Measurements from ENCODE around the gene TMEM108.

TMEM108 gene

GRCh38 chr3:133295199-133295901 lies 257.2 kb downstream of the TMEM108 start:
- TF ChIP-seq REST (IDR thresholded peaks at IDR 0.05; ENCODE audit: insufficient read depth in 1 of 2, low read depth in 2 of 2, low read length in 2 of 2) = no peak
- no peak for TF ChIP-seq POLR2AphosphoS5 (IDR thresholded peaks at IDR 0.05; ENCODE audit: low read depth, low read length)
- TF ChIP-seq SIN3A (IDR thresholded peaks at IDR 0.05; ENCODE audit: borderline replicate concordance, insufficient read depth, low read length) = no peak
- TF ChIP-seq FOXP2 (optimal IDR thresholded peaks at IDR 0.05; ENCODE audit: borderline replicate concordance, extremely low read depth, extremely low read length, insufficient read depth) = no peak
- TF ChIP-seq TAF1 (IDR thresholded peaks at IDR 0.05; ENCODE audit: borderline replicate concordance, insufficient read depth, low read length) = no peak

DNA sequence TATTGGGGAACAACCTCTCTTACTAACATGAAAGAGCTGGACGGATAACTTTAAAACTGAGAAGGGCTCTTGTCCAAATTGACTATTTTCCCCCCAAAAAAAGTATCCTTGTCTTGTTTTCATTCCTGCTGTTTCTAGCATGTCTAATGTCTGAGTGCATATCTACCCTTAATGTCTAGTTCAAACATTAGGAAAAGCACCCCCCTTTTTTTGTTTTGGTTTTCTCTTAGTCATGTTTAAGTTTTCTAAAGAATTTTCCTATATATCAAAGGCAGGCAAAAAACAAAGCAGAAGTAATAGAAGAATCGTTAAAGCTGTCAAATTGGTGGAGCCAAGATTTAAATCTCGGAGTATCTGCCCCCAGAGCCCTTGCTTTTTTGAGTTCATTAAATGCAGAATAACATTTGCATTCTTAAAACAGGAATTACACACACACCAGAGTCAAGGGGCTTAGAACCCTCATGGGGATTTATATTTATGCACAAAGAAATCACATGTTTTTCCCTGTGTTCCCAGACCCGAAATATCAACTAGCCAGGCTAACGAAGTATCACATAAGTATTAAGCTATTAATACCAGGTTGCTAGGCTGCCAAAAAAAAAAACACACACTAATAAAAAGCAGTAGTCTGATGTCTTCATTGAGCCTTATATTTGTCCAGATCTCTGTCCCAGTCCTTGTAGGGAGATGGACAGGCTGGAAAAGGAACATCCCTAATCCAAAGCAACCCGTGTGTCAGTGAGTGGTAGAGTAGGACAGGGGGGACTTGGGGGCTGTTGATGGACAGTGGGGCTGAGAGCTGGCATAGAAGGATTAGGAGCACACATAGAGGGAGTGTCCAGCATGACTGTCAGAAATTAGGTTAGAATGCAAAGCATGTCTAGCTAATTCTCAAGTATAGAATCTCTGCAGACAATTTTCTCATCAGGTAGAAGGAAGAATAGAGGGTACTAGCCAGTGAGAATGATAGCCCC lies 258.0 kb downstream of the TMEM108 start:
- no peak for TF ChIP-seq SIN3A (IDR thresholded peaks at IDR 0.05; ENCODE audit: borderline replicate concordance, insufficient read depth, low read length)
- no peak for TF ChIP-seq FOXP2 (optimal IDR thresholded peaks at IDR 0.05; ENCODE audit: borderline replicate concordance, extremely low read depth, extremely low read length, insufficient read depth)
- no peak for TF ChIP-seq POLR2AphosphoS5 (IDR thresholded peaks at IDR 0.05; ENCODE audit: low read depth, low read length)

- no peak for TF ChIP-seq FOXP2 (optimal IDR thresholded peaks at IDR 0.05; ENCODE audit: borderline replicate concordance, extremely low read depth, extremely low read length, insufficient read depth)
- no peak for TF ChIP-seq REST (IDR thresholded peaks at IDR 0.05; ENCODE audit: insufficient read depth in 1 of 2, low read depth in 2 of 2, low read length in 2 of 2)
These were observed 258.8 kb downstream of the TMEM108 start for GRCh38 chr3:133296981-133297380.

DNA sequence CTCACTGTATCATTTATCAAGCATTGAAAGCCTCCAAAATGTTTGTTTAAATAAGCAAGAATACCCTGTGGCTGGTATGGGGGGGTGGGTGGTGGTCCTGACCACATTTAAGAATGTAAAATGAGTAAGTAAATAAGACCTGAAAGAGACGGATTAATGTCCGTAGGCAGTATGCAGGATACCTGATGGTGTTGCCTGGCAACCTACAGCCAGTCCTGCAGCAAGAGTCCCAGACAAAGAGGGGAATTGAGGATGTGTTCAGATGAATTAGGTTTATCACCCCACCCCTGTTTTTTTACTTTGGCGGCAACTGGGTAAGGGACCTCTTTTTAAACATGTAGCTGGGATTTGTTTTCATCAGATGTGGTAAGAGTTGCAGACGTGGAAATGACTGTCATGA lies 261.9 kb downstream of the TMEM108 start:
- TF ChIP-seq FOXP2 (optimal IDR thresholded peaks at IDR 0.05; ENCODE audit: borderline replicate concordance, extremely low read depth, extremely low read length, insufficient read depth) (no peak), TAF1 (IDR thresholded peaks at IDR 0.05; ENCODE audit: borderline replicate concordance, insufficient read depth, low read length) (no peak), REST (IDR thresholded peaks at IDR 0.05; ENCODE audit: insufficient read depth in 1 of 2, low read depth in 2 of 2, low read length in 2 of 2) (no peak), POLR2AphosphoS5 (IDR thresholded peaks at IDR 0.05; ENCODE audit: low read depth, low read length) (no peak), SIN3A (IDR thresholded peaks at IDR 0.05; ENCODE audit: borderline replicate concordance, insufficient read depth, low read length) (no peak)

GRCh38 chr3:133301194-133301593 lies 263.0 kb downstream of the TMEM108 start:
- TF ChIP-seq SIN3A (IDR thresholded peaks at IDR 0.05; ENCODE audit: borderline replicate concordance, insufficient read depth, low read length) (no peak), FOXP2 (optimal IDR thresholded peaks at IDR 0.05; ENCODE audit: borderline replicate concordance, extremely low read depth, extremely low read length, insufficient read depth) (no peak), REST (IDR thresholded peaks at IDR 0.05; ENCODE audit: insufficient read depth in 1 of 2, low read depth in 2 of 2, low read length in 2 of 2) (no peak), POLR2AphosphoS5 (IDR thresholded peaks at IDR 0.05; ENCODE audit: low read depth, low read length) (no peak), TAF1 (IDR thresholded peaks at IDR 0.05; ENCODE audit: borderline replicate concordance, insufficient read depth, low read length) (no peak)
